ENCODE measurements around the gene PTPRE.

The PTPRE gene

DNA sequence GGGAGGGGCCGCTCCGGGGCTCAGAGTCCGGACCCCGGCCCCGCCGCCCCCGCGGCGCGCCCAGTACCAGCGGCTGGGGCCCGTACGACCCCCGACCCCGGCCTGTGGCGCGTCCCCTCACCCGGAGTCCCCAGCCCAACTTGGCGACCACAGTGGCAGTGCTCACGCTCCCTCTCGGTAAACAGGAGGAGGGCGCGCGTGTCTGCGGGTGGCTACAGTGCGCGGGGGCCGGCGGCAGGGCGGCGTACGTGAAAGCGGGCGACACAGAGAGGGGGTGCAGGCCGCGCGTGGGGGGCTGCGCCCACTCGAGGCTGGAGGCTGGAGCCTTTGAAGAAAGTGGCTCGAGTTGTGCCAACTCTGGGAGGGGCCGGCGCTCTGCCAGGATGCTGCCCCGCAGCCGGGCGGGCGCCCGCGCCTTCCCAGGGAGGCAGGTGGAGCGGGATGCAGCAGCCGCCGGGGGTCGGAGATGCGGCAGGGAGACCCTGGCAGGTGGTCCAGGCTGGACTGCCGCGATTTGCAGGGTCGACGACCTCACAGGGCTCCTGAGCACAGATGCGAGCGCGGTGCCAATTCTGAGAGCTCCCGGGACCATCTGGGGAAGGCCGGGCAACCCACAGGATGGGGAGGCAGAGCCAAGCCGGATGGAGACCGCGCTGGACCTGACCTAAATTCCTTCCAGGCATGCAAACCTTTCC is 655 bp downstream of the PTPRE start:
- DNase-seq (ENCODE audit: low read depth, low spot score) = no peak

DNA sequence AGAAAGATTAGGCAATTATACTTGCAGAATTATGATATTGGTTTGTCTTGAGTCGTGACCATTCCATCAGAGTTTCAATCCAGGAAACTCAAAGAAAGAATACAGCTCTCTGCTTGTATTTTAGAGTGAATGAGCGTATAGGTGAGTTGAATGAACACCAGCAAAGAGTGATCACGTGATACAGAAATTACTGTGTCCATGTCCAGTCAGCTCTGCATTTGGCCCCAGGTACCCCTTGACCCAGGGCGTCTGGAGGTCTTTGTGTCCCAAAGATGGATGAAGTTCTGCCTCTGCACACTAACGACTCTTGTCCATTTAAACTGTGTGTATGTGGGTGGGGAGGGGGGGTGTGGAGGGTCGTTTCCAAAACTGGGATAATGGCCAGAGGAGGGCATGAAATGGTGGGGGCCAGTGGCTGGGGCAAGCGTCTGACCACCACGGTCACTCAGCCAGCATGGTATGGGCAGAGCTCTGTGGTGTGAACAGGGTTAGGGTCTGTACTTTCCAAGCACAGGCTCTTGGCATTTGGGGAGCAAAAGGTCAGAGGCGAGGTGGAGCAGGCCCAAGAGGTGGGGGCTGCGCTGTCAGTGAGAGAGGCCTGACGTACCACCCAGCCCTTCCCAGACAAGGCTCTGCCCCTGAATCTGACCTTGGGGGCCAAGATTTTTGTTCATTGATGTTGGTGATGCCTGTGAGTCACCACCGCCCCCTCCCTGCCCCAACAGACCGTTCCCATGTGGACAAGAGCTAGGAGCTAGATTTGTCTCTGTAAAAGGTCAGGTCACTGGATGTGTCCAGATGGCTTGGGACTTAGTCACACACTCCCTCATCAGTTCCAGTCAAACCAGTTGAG is 1.4 kb downstream of the PTPRE start:
- peak; percentile 31 for DNase-seq (ENCODE audit: low read depth, low spot score)

DNA sequence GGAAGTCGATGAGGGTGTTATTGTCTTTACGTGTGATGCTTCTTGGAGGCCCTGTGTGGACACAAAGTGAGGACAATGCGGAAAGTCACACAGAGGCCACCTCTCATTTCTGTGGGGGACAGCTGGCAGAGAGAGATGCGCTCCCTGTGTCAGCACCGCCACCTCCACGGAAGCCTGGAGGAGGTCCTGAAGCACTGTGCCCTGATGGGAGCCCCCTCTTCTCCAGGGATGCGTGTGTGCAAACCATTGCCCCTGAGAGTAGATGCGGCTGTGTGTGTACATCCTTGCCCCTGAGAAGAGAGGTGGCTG is 2.0 kb downstream of the PTPRE start:
- DNase-seq (ENCODE audit: low read depth, low spot score) = no peak

DNA sequence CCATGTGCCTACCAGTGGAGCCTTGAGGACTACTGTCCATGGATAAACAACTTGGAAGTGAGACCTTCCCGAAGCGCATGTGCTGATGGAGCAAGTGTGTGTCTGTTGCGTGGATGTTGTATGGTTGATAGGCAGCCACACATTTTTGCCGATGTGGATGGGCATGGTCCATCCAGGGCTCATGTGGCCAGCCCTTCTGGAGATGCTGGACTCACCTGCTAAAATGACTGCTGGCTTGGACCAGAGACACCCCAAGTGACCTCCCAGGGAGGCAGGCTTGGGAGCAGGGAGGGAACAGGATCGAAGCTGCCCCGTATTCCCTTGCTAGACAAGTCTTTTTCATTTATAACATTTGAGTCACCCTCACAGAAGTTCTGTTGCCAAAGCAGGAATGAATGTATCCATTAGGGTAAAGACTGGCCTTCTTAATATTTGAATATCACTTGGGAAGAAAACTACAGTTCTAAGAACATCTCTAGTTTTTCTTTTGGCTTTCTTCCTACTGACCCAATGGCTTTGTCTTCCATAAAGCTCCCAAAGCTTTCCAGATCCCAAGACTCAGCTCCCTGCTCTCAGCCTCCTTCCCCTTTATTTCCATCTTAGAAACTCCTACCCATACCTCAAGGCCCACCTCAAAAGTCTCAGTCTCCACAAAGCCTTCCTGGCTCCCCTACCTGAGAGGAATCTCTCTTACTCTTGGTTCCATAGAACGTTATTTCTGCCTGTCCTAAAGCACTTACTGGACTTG is 3.0 kb downstream of the PTPRE start:
- DNase-seq (ENCODE audit: low read depth, low spot score) = no peak

DNA sequence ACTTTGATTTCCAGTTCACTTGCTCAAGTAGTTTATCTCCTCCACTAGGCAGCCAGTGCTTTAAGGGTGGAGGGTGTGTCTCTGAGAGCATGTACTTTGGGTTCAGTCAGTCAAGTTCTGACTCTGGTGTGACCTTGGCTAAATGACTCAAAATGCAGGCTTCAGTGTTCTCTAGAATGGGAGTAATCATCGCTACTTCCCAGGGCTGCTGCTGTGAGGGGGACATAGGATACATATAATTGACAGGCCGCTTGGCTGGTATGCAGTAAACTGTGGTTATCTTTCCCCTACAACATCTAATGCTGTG is 3.5 kb downstream of the PTPRE start:
- no peak for DNase-seq (ENCODE audit: low read depth, low spot score)

DNA sequence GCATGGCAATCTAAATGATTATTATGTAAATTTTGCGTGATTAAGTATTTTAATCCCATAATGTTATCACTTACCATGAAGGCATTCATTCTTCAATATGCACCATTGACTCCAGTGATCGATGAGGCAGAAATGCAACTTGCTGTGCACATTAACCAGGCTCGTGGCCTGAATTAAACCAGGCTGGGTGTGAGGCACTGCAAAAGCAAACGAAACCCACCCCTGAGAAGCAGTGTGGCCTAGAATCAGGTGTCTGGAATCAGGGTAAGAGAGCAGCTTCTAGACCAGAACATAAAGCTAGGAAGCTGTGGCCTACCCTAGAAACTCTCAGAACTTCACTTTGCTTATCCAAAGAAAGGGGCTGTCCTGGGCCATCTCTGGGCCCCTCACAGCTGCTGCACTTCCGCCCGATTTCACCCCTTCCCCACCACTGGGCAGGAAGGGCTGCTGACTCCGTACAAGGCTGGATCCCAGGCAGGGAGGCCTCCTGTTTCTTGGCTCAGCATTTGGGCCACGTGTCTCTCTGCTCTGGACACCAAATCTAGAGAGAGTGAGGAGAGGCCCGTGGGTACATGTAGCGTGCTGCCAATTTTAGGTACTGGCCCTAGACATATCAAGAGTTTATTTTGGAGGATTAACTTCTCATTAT is 4.4 kb downstream of the PTPRE start:
- DNase-seq (ENCODE audit: low read depth, low spot score) = no peak

DNA sequence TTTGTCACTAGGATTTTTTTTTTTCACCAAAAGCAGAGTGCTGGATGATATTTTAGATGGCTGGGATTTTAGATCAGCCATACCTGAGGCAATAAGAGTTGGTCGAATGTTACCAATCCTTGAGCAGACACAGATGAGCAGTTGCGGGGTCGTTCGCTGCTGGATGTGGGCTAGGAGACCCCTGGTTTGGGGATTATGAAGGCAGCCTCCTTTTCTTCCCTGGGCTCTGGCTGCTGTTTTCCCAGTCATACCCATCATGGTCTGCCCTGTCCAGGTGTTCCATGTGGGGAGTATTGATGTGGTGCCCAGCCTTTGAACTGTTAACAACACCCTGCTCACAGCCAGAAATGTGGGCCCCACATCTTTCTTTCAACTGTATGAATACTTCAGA is 5.0 kb downstream of the PTPRE start:
- no peak for DNase-seq (ENCODE audit: low read depth, low spot score)

- no peak for DNase-seq (ENCODE audit: low read depth, low spot score)
These were observed 5.9 kb downstream of the PTPRE start for GRCh38 chr10:127912607-127913367.

DNA sequence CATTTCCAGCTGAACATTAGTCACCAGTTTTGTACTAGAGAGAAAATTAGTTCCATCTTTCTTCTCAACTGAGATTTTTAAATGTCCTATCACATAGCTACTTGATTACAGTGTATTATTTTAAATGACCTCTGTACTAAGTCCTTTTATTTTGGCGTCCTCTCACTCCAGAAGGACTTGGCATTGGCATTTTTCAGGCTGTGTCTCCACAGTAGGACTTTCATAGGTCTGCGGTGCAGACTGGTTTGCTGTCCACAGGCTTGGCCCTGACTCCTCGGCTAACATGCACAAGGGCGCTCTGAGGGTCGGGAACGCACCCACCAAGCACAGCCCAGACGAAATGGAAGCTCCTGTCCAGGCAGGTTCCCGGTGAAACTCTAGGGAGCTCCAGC is 6.5 kb downstream of the PTPRE start:
- no peak for DNase-seq (ENCODE audit: low read depth, low spot score)

DNA sequence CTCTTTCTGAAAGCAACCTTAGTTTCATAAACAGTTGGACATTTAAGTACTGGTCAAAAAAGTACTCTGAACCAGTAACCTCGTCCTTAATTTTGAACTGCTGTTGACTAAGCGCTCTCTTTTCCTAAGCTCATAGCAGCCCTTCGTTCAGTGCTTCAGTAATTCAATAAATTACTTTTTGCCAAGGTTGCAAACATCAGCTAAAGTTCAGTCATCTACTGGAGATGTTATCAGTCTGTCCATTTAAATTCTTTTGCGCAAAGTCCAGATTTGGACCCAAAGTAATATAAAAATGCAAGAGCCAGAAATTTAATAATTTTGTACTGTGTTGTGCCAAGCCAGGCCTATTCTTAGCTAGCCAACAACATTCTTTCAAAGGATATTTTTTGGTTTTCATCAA is 8.4 kb downstream of the PTPRE start:
- no peak for DNase-seq (ENCODE audit: low read depth, low spot score)

DNA sequence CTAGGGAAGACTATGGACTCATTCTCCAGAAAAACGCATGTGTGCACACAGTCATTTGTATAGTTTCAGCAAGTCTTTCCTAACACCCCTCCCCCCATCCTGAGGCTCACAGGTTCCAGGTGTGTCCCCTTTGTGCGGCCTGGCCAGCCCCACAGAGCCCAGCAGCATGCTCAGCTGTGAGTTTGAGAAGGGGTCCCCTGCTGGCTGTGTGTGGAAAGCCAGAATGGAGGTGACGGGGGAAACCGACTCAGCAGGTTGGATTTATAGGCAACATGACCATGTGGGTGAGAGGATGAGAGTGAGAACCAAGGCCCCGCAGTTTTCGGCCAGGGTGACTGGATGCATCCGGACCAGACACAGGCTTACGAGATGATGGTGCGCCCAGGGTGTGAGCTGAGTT is 9.9 kb downstream of the PTPRE start:
- DNase-seq (ENCODE audit: low read depth, low spot score) = no peak

- DNase-seq (ENCODE audit: low read depth, low spot score) = no peak
These were observed 11.7 kb downstream of the PTPRE start for GRCh38 chr10:127918572-127918971.

DNA sequence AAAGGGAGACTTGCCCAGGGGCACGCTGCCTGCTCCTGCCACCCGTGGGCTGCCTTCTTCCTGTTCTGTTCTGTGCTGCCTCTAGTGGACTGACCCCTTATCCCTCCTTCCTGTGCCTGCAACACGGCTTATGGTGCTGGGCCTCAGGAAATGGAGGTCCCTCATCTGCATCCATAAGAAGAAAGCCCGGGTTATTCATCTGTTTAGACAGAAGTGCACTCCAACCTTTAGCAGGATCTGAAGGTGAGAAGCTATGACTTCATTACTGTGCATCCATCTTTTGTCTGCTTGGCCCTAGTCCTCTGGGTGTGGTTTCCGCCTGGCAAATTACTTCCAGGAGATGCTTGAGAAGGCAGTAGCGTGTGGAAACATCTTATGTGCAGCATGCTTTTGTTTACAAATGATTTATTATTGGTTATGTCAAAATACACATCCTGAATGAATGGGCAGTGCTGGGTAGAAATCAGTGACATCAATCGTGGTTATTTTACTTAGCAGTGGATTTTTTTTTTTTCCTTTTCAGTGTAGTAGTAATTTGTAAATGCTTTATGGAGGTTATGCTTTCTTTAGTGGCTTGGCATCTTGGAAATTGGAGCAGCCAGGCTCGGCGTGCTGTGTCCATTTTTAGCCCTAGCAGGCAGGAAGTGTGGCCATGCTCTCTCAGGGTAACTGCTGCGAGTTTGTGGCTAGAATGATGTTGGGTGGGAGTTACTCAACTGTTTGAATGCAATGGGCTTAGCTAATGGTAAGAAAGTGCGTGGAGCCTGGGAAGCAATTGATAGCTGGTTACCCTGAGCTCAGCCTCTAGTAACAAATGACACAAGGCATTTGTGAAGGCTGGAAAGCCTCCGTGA is 12.7 kb downstream of the PTPRE start:
- DNase-seq (ENCODE audit: low read depth, low spot score) = no peak

GRCh38 chr10:127920306-127921074 is 13.6 kb downstream of the PTPRE start:
- no peak for DNase-seq (ENCODE audit: low read depth, low spot score)

DNA sequence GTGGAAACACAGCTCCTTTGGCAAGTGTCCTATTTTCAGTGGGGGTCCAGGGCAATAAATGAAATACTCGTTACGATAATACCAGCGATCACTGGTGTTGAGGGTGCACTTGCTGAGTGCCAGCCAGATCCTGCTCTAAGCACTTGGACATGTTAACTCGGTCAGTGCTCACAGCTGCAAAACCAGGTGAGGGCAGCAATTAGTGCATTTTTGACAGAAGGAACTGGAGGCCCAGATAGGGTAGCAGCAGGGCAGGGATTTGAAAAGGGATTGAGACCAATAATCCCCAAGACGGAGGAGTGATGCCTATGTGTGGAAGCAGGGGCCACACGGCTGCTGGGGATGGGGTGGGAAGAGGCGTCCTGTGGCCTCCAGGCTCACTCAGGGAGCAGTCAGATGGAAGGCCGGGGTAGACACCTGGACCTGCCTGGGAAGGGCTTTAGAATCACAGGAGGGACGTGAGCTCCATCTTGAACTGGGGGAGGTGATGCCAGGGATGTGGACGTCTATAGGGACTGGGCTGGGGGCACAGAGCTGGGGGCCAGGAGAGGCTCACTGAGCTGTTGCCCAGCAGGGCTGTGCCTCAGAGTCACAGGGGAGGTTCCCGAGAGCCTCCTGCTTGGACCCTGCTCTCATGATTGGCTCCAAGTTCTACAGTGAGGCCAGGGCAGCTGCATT is 14.3 kb downstream of the PTPRE start:
- DNase-seq (ENCODE audit: low read depth, low spot score) = no peak

GRCh38 chr10:127921753-127922145 is 14.8 kb downstream of the PTPRE start:
- DNase-seq (ENCODE audit: low read depth, low spot score) = no peak

GRCh38 chr10:127922206-127922605 is 15.3 kb downstream of the PTPRE start:
- no peak for DNase-seq (ENCODE audit: low read depth, low spot score)

GRCh38 chr10:127922675-127923366 is 15.9 kb downstream of the PTPRE start:
- peak; percentile 70 for DNase-seq (ENCODE audit: low read depth, low spot score)

- no peak for DNase-seq (ENCODE audit: low read depth, low spot score)
These were observed 16.7 kb downstream of the PTPRE start for GRCh38 chr10:127923646-127924045.

Measured in ELF-1 (cell line).